Hindlimb muscle (tissue), 1 donor: ENCODE results near the gene TRIM60. TPM values are rescaled to one million over a fixed set of nuclear protein-coding genes. Genes with fewer than 3 reads are reported as not detected.
"Not testable (repeated sequence)": the region's sequence is repeated elsewhere in the genome, so short reads cannot be mapped to it uniquely, and the experiment has no call there.

Experiments used
- DNase-seq: peaks from one replicate; pipeline ENCODE4 v3.0.0-alpha.2; 2013
- polyA plus RNA-seq: library from polyadenylated mRNA; unstranded; fragments of 120-200 nt; gene quantifications from one replicate; pipeline ENCODE4 v1.2.1, GENCODE V29; 2013; ENCODE audit not compliant: insufficient read length

The TRIM60 gene
- polyA plus RNA-seq, 1 donor = not detected

DNA sequence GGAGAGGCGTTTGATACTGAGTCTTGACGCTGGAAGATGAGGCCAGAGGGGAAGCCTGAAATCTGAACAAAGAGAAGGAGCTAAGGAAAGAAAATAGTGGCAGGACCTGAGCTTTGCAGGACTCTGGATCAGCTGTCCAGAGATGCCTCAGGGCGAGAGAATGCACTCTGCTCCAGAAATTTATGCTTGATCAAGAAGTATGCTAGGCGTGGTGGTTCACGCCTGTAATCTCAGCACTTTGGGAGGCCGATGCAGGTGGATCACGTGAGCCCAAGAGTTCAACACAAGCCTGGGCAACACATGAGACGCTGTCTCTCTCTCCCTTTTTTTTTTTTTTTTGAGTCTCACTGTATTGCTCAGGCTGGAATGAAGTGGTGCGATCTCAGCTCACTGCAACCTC, 23.8 kb downstream of the TRIM60 start:
- DNase-seq = no peak

DNA sequence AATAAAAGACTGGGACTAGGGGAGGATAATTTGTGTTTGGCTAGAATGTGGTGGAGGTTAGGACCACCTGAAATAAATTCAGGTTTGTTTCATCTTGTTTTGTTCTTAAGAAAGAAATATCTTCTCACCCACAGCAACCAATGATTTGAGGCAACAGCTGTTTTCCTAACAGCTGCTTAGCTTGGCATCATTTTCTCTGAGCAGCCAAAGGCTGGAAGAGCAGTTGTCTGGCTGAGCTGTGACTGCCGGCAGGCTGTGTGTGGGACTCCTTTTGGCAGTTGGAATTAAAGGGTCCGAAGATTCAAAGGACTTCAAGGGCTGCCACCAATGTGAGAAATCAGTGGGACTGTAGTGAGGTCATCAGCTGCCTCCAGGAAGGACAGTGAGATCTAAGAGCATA, 26.9 kb downstream of the TRIM60 start:
- DNase-seq = peak; percentile 39

DNA sequence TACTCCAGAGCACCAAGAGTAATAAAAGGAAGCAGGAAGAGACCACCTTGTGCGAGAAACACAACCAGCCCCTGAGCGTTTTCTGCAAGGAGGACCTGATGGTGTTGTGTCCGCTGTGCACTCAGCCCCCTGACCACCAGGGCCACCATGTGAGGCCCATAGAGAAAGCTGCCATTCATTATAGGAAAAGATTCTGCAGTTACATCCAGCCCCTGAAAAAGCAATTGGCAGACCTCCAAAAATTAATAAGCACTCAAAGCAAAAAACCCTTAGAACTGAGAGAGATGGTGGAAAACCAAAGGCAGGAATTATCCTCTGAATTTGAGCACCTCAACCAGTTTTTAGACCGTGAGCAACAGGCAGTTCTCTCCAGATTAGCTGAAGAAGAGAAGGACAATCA, 27.6 kb downstream of the TRIM60 start:
- DNase-seq = no peak

DNA sequence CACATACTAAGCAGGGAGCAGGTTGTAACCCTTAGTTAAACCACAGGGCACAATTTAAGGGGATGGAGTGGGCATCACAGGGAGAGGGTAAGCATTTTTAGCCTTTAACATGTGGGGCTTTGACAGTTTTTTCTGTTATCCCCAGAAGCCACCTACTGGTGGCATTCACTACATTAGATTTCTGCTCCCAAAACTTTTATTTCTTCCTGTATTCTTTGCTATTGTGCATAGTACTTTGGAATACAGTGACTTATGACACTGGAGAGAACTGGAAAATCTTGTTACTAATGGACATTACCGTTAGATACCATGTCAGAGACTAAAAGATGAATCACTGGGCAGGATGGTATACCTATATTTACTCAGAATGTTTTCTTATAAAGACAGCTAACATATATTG, 29.1 kb downstream of the TRIM60 start:
- DNase-seq = no peak

DNA sequence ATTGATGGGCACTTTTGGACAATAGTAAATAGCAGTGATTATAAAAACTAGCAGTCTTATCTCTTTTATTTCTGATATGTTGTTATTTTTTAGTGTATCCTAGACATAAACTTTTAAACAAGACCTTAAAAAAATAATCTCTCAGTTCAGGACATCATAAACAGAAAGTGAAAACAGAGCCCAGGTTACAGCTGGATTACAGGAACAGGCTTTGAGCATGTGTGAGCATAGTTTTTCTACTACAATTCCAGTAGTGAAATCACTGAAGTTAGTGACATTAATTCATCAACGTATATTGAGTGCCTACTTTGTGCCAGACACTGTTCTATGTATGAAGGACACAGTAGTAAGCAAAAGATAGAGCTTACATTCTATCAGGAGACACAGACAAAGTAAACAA, 38.8 kb downstream of the TRIM60 start:
- no peak for DNase-seq

DNA sequence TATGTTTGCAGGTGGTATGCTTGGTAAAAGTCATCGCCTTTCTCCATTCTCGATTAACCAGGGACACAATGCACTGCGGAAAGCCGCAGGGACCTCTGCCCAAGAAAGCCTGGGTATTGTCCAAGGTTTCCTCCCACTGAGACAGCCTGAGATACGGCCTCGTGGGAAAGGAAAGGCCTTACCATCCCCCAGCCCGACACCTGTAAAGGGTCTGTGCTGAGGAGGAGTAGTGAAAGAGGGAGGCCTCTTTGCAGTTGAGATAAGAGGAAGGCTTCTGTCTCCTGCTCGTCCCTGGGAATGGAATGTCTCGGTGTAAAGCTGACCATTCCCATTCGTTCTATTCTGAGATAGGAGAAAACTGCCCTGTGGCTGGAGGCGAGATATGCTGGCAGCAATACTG, 41.5 kb downstream of the TRIM60 start:
- not testable (repeated sequence) for DNase-seq

DNA sequence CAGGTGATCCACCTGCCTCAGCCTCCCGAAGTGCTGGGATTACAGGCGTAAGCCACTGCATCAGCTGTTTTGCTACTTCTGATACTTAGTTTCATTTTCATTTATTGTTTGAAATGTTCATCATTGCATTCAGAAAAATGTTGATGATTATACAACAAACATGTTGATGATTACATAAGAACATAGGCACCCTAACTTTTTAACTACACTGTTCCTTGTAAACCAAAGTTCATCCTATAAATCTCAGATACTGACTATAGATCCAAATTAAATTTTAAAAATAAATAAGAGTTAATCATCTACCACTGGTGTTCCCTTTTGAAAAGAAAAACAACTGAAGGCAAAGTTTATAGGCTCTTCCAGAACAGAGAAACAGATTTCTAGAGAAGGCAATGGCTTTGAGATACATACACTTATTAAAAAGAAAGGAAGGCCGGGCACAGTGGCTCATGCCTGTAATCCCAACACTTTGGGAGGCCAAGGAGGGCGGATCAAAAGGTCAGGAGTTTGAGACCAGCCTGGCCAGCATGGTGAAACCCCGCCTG, 45.3 kb downstream of the TRIM60 start:
- DNase-seq = no peak

DNA sequence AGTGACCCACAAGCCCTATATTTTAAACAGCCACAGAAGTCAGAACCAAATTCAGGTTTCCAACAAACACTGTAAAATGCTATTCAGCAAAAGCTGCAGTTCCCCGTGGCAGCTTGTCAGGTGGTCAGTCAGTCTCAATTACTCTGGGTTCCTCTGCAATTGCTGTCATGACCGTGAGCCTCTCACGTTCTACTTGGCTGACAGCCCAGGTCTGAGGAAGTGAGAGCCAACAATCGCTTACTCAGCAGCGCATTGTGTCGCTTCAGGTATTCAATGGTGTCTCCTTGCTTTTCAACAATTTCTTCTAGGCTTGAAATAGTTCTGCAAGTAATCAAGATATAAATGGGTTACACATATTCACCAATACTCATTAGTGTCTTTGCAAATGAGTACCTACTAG, 47.7 kb downstream of the TRIM60 start:
- peak; percentile 42 for DNase-seq

DNA sequence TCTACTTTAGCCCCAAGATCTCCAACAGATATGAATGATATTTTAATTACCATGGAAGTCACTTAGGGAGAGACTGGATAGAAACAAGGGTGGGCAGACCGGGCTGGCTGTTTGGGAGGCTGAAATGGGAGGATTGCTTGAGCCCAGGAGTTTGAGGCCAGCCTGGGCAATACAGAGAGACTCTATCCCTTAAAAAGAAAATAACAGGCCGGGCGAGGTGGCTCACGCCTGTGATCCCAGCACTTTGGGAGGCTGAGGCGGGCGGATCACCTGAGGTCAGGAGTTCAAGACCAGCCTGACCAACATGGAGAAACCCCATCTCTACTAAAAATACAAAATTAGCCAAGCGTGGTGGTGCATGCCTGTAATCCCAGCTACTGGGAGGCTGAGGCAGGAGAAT, 53.0 kb downstream of the TRIM60 start:
- not testable (repeated sequence) for DNase-seq

DNA sequence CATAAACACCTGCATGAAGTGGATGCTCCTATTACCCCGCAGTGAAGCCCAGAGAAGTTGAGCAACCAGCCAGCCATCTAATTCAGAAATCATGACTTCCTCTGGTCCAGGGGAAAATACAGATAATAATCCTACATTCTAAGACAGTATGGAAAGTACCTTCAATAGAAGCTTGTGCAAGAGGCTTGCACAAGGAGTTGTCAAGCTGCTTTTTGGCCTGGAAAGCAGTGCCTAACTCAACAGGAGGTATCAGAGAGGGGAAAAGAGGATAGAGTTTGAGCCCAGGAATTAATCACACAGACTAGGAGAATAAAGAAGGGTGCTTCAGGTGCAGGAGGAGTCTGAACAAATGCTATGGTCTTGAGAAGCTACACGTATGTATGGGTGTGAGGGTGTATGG, 54.1 kb downstream of the TRIM60 start:
- no peak for DNase-seq

DNA sequence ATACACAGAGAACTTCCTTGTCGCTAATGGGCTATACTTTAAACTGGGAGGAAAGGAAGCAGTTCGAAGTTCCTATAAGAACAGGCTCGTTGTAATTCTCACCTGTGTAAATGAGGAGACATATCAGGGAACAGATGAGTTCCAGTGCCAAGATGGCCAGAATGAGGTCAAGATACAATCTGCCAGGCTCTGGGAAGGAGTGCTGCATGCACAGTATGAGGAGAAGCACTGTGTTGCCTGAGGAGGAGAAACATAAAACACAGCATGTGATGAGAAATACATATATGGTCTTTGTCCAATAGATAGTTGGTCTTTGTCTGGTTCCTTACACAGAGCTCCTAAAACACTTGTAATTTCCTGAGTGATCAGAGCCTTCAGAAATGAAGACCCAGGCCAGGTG, 56.6 kb downstream of the TRIM60 start:
- DNase-seq = no peak

Other genes starting within 250 kb of the TRIM60 start
- gene APELA, start 154.8 kb upstream of the TRIM60 start, polyA plus RNA-seq = not detected
- 3.1 TPM for gene TRIM61, start 54.3 kb upstream of the TRIM60 start, polyA plus RNA-seq
- gene TRIM75, start 21.9 kb downstream of the TRIM60 start, polyA plus RNA-seq = 0.10 TPM
- 14.4 TPM for gene TMEM192, start 80.9 kb downstream of the TRIM60 start, polyA plus RNA-seq
- 6.6 TPM for gene KLHL2, start 175.6 kb downstream of the TRIM60 start, polyA plus RNA-seq